ENCODE measurements around the gene HTT. TPM values are rescaled to one million over a fixed set of nuclear protein-coding genes. Genes with fewer than 3 reads are reported as not detected.

Gene HTT
- total RNA-seq, 4 donors from 2014 or later: 49.6 to 155 (median 83.1) TPM

- intact Hi-C loops (cut with DNase I): no loop called here
- no peak for DNase-seq
- Histone ChIP-seq H3K27ac (no peak overlapping the region), H3K4me3 (replicated peaks in 1 of 3) (no peak overlapping the region), H3K9me3 (no peaks in the 10 kb centered on the region), H3K36me3 (peaks cover 47 to 48% of the 10 kb centered on the region in 2 donors), H3K4me1 (no peaks in the 10 kb centered on the region), H3K27me3 (no peaks in the 10 kb centered on the region)
- 96 to 97% methylated on average over 10 to 19 of the region's 19 CpGs for WGBS, 2 donors
- TF ChIP-seq CTCF (IDR thresholded peaks at IDR 0.05) (no peak), POLR2A (IDR thresholded peaks at IDR 0.05) (no peak)
Measured at GRCh38 chr4:3237266-3237665, 162.8 kb downstream of the HTT start.

- TF ChIP-seq POLR2A (IDR thresholded peaks at IDR 0.05) (no peak), CTCF (IDR thresholded peaks at IDR 0.05) (no peak)
- 90 to 92% methylated on average over 26 of the region's 26 CpGs for WGBS, 2 donors
- H3K27ac ChIP-seq: no peak overlapping the region
- no peaks in the 10 kb centered on the region for H3K27me3 ChIP-seq
- no peak for DNase-seq
- peaks cover 0 to under 1% of the 10 kb centered on the region in 2 donors for H3K4me1 ChIP-seq
- intact Hi-C loops (cut with DNase I): no loop called here
- H3K9me3 ChIP-seq: no peaks in the 10 kb centered on the region
- peaks cover 43% of the 10 kb centered on the region in 2 donors for H3K36me3 ChIP-seq
- H3K4me3 ChIP-seq (replicated peaks in 1 of 3): no peak overlapping the region
Measured at GRCh38 chr4:3237712-3238560, 163.5 kb downstream of the HTT start.

GRCh38 chr4:3238721-3239120 is 164.2 kb downstream of the HTT start:
- 86 to 90% methylated on average over 10 to 12 of the region's 18 CpGs for WGBS, 2 donors
- H3K27me3 ChIP-seq: no peaks in the 10 kb centered on the region
- no peak overlapping the region for H3K27ac ChIP-seq
- TF ChIP-seq CTCF (IDR thresholded peaks at IDR 0.05) (no peak), POLR2A (IDR thresholded peaks at IDR 0.05) (no peak)
- peaks cover 36% of the 10 kb centered on the region in 2 donors for H3K36me3 ChIP-seq
- no peak overlapping the region for H3K4me3 ChIP-seq (replicated peaks in 1 of 3)
- DNase-seq: no peak
- peaks cover 0 to 8% of the 10 kb centered on the region in 2 donors for H3K4me1 ChIP-seq
- intact Hi-C loops (cut with DNase I): no loop called here
- no peaks in the 10 kb centered on the region for H3K9me3 ChIP-seq

- H3K4me3 ChIP-seq (replicated peaks in 1 of 3): no peak overlapping the region
- H3K4me1 ChIP-seq: peaks cover 0 to 11% of the 10 kb centered on the region in 2 donors
- H3K9me3 ChIP-seq: no peaks in the 10 kb centered on the region
- DNase-seq: no peak
- no peaks in the 10 kb centered on the region for H3K27me3 ChIP-seq
- intact Hi-C loops (cut with DNase I): no loop called here
- TF ChIP-seq POLR2A (IDR thresholded peaks at IDR 0.05): no peak
- no peak for TF ChIP-seq CTCF (IDR thresholded peaks at IDR 0.05)
- WGBS, 2 donors: 77 to 97% methylated on average over 3 to 6 of the region's 11 CpGs
- H3K36me3 ChIP-seq: peaks cover 36% of the 10 kb centered on the region in 2 donors
- H3K27ac ChIP-seq: no peak overlapping the region
Measured at GRCh38 chr4:3239303-3239702, 164.8 kb downstream of the HTT start.
